Measurements from ENCODE around the gene BHLHE41. TPM values are rescaled to one million over a fixed set of nuclear protein-coding genes. Genes with fewer than 3 reads are reported as not detected.

The BHLHE41 gene
- total and polyA plus RNA-seq, 4 donors, result 0.17 to 0.29 (median 0.23) TPM; not detected in 1

- Histone ChIP-seq H3K4me3 (ENCODE audit: low read depth in 1 of 3, low read length in 3 of 3) (no peak overlapping the region), H3K4me1 (ENCODE audit: control insufficient read depth in 4 of 4, insufficient read depth in 4 of 4, low read length in 3 of 4) (no peaks in the 10 kb centered on the region), H3K9me3 (ENCODE audit: control insufficient read depth in 4 of 4, low read length in 3 of 4) (no peaks in the 10 kb centered on the region), H3K27me3 (ENCODE audit: control insufficient read depth in 4 of 4, insufficient read depth in 4 of 4, low read length in 3 of 4) (no peaks in the 10 kb centered on the region), H3K36me3 (ENCODE audit: control insufficient read depth in 4 of 4, insufficient read depth in 3 of 4, low read depth in 1 of 4, low read length in 3 of 4) (no peaks in the 10 kb centered on the region), H3K9ac (ENCODE audit: low read depth in 1 of 2, low read length in 2 of 2) (no peak overlapping the region), H3K27ac (ENCODE audit: low read depth in 1 of 2, low read length in 2 of 2) (no peak overlapping the region)
- no peak for DNase-seq (ENCODE audit: low spot score)
- no peak for TF ChIP-seq EGR1 (IDR thresholded peaks at IDR 0.05; ENCODE audit: low read depth in 2 of 2)
- no peak for TF ChIP-seq FOXA1 (IDR thresholded peaks at IDR 0.05)
- TF ChIP-seq SP1 (IDR thresholded peaks at IDR 0.05), result no peak
- no peak for TF ChIP-seq ZBTB33 (IDR thresholded peaks at IDR 0.05)
- TF ChIP-seq TAF1 (conservative IDR thresholded peaks at IDR 0.05), result no peak
- no peak for TF ChIP-seq NR2F2 (IDR thresholded peaks at IDR 0.05)
- no peak for TF ChIP-seq MAX (IDR thresholded peaks at IDR 0.05)
- no peak for TF ChIP-seq GABPA (IDR thresholded peaks at IDR 0.05 in 1 of 2, conservative IDR thresholded peaks at IDR 0.05 in 1 of 2)
- WGBS, result 92% methylated on average over 11 of the region's 11 CpGs
Observed at GRCh38 chr12:26090836-26091510, 33.9 kb downstream of the BHLHE41 start.

GRCh38 chr12:26088998-26089397 is 35.8 kb downstream of the BHLHE41 start:
- Histone ChIP-seq H3K4me1 (ENCODE audit: control insufficient read depth in 4 of 4, insufficient read depth in 4 of 4, low read length in 3 of 4) (no peaks in the 10 kb centered on the region), H3K9me3 (ENCODE audit: control insufficient read depth in 4 of 4, low read length in 3 of 4) (no peaks in the 10 kb centered on the region), H3K27me3 (ENCODE audit: control insufficient read depth in 4 of 4, insufficient read depth in 4 of 4, low read length in 3 of 4) (no peaks in the 10 kb centered on the region), H3K36me3 (ENCODE audit: control insufficient read depth in 4 of 4, insufficient read depth in 3 of 4, low read depth in 1 of 4, low read length in 3 of 4) (no peaks in the 10 kb centered on the region), H3K4me3 (ENCODE audit: low read depth in 1 of 3, low read length in 3 of 3) (no peak overlapping the region), H3K27ac (ENCODE audit: low read depth in 1 of 2, low read length in 2 of 2) (no peak overlapping the region), H3K9ac (ENCODE audit: low read depth in 1 of 2, low read length in 2 of 2) (no peak overlapping the region)
- no peak for TF ChIP-seq RXRA (IDR thresholded peaks at IDR 0.05)
- DNase-seq (ENCODE audit: low spot score), result no peak
- WGBS, result 79% methylated on average over 2 of the region's 2 CpGs

- H3K9ac ChIP-seq (ENCODE audit: low read depth in 1 of 2, low read length in 2 of 2), result no peak overlapping the region
- H3K27me3 ChIP-seq (ENCODE audit: control insufficient read depth in 4 of 4, insufficient read depth in 4 of 4, low read length in 3 of 4), result no peaks in the 10 kb centered on the region
- whole genome bisulfite sequencing, result 81% methylated on average over 1 of the region's 1 CpG
- H3K4me3 ChIP-seq (ENCODE audit: low read depth in 1 of 3, low read length in 3 of 3), result no peak overlapping the region
- H3K27ac ChIP-seq (ENCODE audit: low read depth in 1 of 2, low read length in 2 of 2), result no peak overlapping the region
- H3K4me1 ChIP-seq (ENCODE audit: control insufficient read depth in 4 of 4, insufficient read depth in 4 of 4, low read length in 3 of 4), result no peaks in the 10 kb centered on the region
- H3K9me3 ChIP-seq (ENCODE audit: control insufficient read depth in 4 of 4, low read length in 3 of 4), result no peaks in the 10 kb centered on the region
- DNase-seq (ENCODE audit: low spot score), result no peak
- H3K36me3 ChIP-seq (ENCODE audit: control insufficient read depth in 4 of 4, insufficient read depth in 3 of 4, low read depth in 1 of 4, low read length in 3 of 4), result no peaks in the 10 kb centered on the region
- TF ChIP-seq REST (IDR thresholded peaks at IDR 0.05) (no peak), HNF4A (conservative IDR thresholded peaks at IDR 0.05) (no peak), GABPA (IDR thresholded peaks at IDR 0.05 in 1 of 2, conservative IDR thresholded peaks at IDR 0.05 in 1 of 2) (no peak), CTCF (IDR thresholded peaks at IDR 0.05; ENCODE audit: low read depth, low read length, missing input control) (no peak), HNF4G (IDR thresholded peaks at IDR 0.05) (no peak)
Observed at GRCh38 chr12:26086936-26087335, 37.9 kb downstream of the BHLHE41 start.

Measured in liver (tissue), 9 donors.